ENCODE results near the gene DIP2A.

The DIP2A gene

GRCh38 chr21:46556802-46557201 lies 98.1 kb downstream of the DIP2A start:
- TF ChIP-seq CTCF (IDR thresholded peaks at IDR 0.05; ENCODE audit: control insufficient read depth, insufficient read depth, low read depth, low read length, missing control alignments): no peak
- H3K4me3 ChIP-seq (ENCODE audit: control insufficient read depth, low read depth, low read length): no peak overlapping the region
- DNase-seq (ENCODE audit: low read depth): no peak

- TF ChIP-seq CTCF (IDR thresholded peaks at IDR 0.05; ENCODE audit: control insufficient read depth, insufficient read depth, low read depth, low read length, missing control alignments): no peak
- DNase-seq (ENCODE audit: low read depth): no peak
- no peak overlapping the region for H3K4me3 ChIP-seq (ENCODE audit: control insufficient read depth, low read depth, low read length)
Observed at GRCh38 chr21:46557469-46557868, 98.8 kb downstream of the DIP2A start.

GRCh38 chr21:46557919-46558392 lies 99.3 kb downstream of the DIP2A start:
- no peak for TF ChIP-seq CTCF (IDR thresholded peaks at IDR 0.05; ENCODE audit: control insufficient read depth, insufficient read depth, low read depth, low read length, missing control alignments)
- DNase-seq (ENCODE audit: low read depth): no peak
- H3K4me3 ChIP-seq (ENCODE audit: control insufficient read depth, low read depth, low read length): no peak overlapping the region

GRCh38 chr21:46559291-46559983 lies 100.7 kb downstream of the DIP2A start:
- no peak for DNase-seq (ENCODE audit: low read depth)
- H3K4me3 ChIP-seq (ENCODE audit: control insufficient read depth, low read depth, low read length): no peak overlapping the region
- no peak for TF ChIP-seq CTCF (IDR thresholded peaks at IDR 0.05; ENCODE audit: control insufficient read depth, insufficient read depth, low read depth, low read length, missing control alignments)

GRCh38 chr21:46560568-46561444 lies 102.1 kb downstream of the DIP2A start:
- H3K4me3 ChIP-seq (ENCODE audit: control insufficient read depth, low read depth, low read length): no peak overlapping the region
- TF ChIP-seq CTCF (IDR thresholded peaks at IDR 0.05; ENCODE audit: control insufficient read depth, insufficient read depth, low read depth, low read length, missing control alignments): no peak
- no peak for DNase-seq (ENCODE audit: low read depth)

GRCh38 chr21:46561445-46562090 lies 102.9 kb downstream of the DIP2A start:
- H3K4me3 ChIP-seq (ENCODE audit: control insufficient read depth, low read depth, low read length): no peak overlapping the region
- DNase-seq (ENCODE audit: low read depth): no peak
- no peak for TF ChIP-seq CTCF (IDR thresholded peaks at IDR 0.05; ENCODE audit: control insufficient read depth, insufficient read depth, low read depth, low read length, missing control alignments)

Data from AG09309 (cell line).